Activated gamma-delta T cell (primary cell): ENCODE results near the gene GBGT1.
A peak's percentile ranks its signal among the peaks of the same experiment; 100 is the strongest.

Experiments used
- DNase-seq: peaks from one replicate; lab custom pipeline; 2025; lab: John Stamatoyannopoulos, UW

The GBGT1 gene

GRCh38 chr9:133143639-133144141, 20.0 kb downstream of the GBGT1 start:
- DNase-seq = no peak

- DNase-seq = no peak
Observed at GRCh38 chr9:133142684-133143622, 20.8 kb downstream of the GBGT1 start.

- DNase-seq = peak; percentile 63
Observed at GRCh38 chr9:133141833-133142595, 21.7 kb downstream of the GBGT1 start.

- no peak for DNase-seq
Observed at GRCh38 chr9:133140606-133141005, 23.1 kb downstream of the GBGT1 start.

GRCh38 chr9:133140174-133140505, 23.6 kb downstream of the GBGT1 start:
- no peak for DNase-seq

GRCh38 chr9:133139246-133140173, 24.2 kb downstream of the GBGT1 start:
- no peak for DNase-seq

- no peak for DNase-seq
Observed at GRCh38 chr9:133137451-133138231, 26.1 kb downstream of the GBGT1 start.

GRCh38 chr9:133135146-133135745, 28.5 kb downstream of the GBGT1 start:
- DNase-seq = peak; percentile 44

- DNase-seq = no peak
Observed at GRCh38 chr9:133134388-133135145, 29.1 kb downstream of the GBGT1 start.

GRCh38 chr9:133133681-133134387, 29.9 kb downstream of the GBGT1 start:
- peak; percentile 46 for DNase-seq

- DNase-seq = no peak
Observed at GRCh38 chr9:133132174-133132573, 31.5 kb downstream of the GBGT1 start.

- no peak for DNase-seq
Observed at GRCh38 chr9:133131506-133131905, 32.2 kb downstream of the GBGT1 start.

- DNase-seq = peak; percentile 53
Observed at GRCh38 chr9:133130685-133131244, 32.9 kb downstream of the GBGT1 start.

- DNase-seq = peak; percentile 66
Observed at GRCh38 chr9:133129001-133129795, 34.5 kb downstream of the GBGT1 start.

GRCh38 chr9:133128152-133128551, 35.6 kb downstream of the GBGT1 start:
- DNase-seq = no peak

GRCh38 chr9:133127340-133127981, 36.3 kb downstream of the GBGT1 start:
- DNase-seq = peak; percentile 74

GRCh38 chr9:133126697-133127339, 36.9 kb downstream of the GBGT1 start:
- no peak for DNase-seq
